Measurements from ENCODE around the gene SCRT2.

SCRT2 gene

DNA sequence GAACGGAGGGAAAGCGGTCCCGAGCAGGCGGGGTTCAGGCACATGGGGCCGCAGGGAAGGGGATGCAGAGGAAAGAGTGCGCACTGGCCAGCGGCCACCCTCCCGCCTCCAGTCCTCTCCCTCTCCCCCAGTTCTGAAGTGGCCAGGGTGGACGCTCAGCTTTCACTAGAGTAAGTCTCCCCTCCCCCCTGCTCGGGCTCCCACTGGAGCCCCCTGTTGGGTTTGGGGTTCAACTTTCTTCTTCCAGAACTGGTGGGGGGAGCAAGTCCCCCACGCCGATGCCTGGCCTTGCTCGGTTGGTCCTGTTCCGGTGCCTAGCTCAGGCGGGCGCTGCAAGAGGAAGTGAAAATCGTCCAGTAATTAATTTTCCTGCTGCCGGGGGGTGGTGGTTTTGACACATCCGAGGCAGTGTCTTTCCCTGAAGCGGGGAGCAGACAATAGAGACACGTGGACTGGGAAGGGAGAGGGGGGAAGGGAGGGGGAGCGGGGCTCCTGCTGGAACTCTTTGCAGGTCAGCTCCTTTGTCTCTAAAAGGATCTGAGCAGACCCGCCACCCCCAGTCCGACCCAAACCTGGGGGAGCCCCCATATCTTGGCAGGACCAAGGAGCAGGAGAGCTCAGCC, 824 bp upstream of the SCRT2 start:
- TF ChIP-seq, protein P1, sequence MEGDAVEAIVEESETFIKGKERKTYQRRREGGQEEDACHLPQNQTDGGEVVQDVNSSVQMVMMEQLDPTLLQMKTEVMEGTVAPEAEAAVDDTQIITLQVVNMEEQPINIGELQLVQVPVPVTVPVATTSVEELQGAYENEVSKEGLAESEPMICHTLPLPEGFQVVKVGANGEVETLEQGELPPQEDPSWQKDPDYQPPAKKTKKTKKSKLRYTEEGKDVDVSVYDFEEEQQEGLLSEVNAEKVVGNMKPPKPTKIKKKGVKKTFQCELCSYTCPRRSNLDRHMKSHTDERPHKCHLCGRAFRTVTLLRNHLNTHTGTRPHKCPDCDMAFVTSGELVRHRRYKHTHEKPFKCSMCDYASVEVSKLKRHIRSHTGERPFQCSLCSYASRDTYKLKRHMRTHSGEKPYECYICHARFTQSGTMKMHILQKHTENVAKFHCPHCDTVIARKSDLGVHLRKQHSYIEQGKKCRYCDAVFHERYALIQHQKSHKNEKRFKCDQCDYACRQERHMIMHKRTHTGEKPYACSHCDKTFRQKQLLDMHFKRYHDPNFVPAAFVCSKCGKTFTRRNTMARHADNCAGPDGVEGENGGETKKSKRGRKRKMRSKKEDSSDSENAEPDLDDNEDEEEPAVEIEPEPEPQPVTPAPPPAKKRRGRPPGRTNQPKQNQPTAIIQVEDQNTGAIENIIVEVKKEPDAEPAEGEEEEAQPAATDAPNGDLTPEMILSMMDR (IDR thresholded peaks at IDR 0.05; ENCODE audit: borderline replicate concordance, control extremely low read depth, extremely low read depth, insufficient read depth, missing control alignments) = no peak
- no peak for DNase-seq (ENCODE audit: low spot score)
- in situ Hi-C loops (cut with MboI; ENCODE audit: low sequenced_read_pairs, unreplicated experiment) = no loop called here

GRCh38 chr20:675033-675452, 559 bp downstream of the SCRT2 start:
- in situ Hi-C loops (cut with MboI; ENCODE audit: low sequenced_read_pairs, unreplicated experiment) = no loop called here
- TF ChIP-seq, protein P1 (IDR thresholded peaks at IDR 0.05; ENCODE audit: borderline replicate concordance, control extremely low read depth, extremely low read depth, insufficient read depth, missing control alignments) = no peak
- DNase-seq (ENCODE audit: low spot score) = no peak

DNA sequence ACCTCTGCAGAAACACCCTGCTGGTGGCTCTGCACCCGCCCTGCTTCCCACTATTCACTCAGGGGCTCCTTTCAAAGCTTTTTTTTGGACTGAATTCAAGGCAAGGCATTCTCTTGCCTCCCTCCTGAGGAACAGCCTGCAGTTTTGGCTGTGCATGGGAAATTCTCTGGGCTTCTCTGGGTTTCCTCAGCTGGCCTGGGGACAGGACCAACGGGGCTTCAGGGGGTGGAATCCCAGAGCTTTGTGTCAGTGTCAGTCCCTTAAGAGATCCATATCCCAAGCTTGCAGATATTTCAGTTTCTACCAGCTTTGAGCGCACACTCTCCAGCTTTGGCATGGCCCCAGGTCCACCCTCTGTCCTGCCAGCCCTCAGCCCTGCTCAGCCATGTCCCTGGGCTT, 2.0 kb downstream of the SCRT2 start:
- TF ChIP-seq, protein P1 (IDR thresholded peaks at IDR 0.05; ENCODE audit: borderline replicate concordance, control extremely low read depth, extremely low read depth, insufficient read depth, missing control alignments) = no peak
- in situ Hi-C loops (cut with MboI; ENCODE audit: low sequenced_read_pairs, unreplicated experiment) = no loop called here
- no peak for DNase-seq (ENCODE audit: low spot score)

DNA sequence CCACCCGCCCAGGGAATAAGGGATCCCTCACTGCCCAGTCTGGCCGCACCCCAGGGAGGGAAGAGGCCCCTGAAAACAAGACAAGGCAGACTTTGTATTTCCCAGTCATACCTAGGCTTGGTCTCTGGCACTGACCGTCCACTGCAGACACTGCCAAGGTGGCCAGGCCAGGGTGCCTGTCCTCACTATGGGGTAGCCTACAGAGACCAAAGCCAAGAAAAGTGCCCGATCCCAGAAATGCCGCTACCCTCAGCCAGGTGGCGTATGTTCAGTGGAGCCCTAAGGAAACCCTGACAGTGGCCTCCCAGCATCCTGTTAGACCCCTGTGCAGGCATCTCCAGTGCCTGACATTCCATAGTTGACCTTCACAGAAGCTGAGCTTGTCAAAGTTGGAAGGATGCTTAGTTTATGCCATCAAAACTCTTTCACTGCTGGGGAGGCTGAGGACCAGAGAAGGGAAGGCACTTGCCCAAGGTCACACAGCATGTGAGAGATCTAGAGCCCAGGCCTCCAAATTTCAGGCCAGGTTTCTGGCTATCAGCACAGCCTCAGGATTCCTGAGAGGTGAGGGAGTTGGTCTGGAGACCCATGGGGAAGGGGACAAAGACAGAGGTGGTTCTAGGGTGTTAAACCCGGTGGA, 2.5 kb downstream of the SCRT2 start:
- no peak for DNase-seq (ENCODE audit: low spot score)
- TF ChIP-seq, protein P1 (IDR thresholded peaks at IDR 0.05; ENCODE audit: borderline replicate concordance, control extremely low read depth, extremely low read depth, insufficient read depth, missing control alignments) = no peak
- in situ Hi-C loops (cut with MboI; ENCODE audit: low sequenced_read_pairs, unreplicated experiment) = no loop called here

- in situ Hi-C loops (cut with MboI; ENCODE audit: low sequenced_read_pairs, unreplicated experiment) = no loop called here
- no peak for DNase-seq (ENCODE audit: low spot score)
- TF ChIP-seq, protein P1 (IDR thresholded peaks at IDR 0.05; ENCODE audit: borderline replicate concordance, control extremely low read depth, extremely low read depth, insufficient read depth, missing control alignments) = no peak
These were observed 4.2 kb downstream of the SCRT2 start for GRCh38 chr20:671252-672030.

DNA sequence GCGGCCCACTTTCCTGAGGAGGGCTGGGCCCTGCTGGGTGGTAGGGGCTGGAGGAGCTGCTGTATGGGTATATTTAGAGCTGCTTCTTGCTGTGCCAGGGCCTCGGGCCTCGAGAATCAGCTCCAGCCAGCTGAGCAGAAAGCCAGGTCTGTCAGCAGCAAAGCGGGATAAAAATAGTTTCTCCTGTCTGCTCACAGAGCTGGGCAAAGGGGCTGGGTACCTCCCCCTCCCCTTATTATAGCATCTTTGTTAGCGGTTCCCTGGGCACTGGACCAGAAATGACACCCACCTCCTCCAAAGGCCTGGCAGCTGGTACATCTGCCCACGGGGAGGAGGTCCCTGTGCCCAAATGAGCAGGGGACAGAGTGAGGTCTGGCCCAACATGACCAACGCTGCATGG, 6.0 kb downstream of the SCRT2 start:
- in situ Hi-C loops (cut with MboI; ENCODE audit: low sequenced_read_pairs, unreplicated experiment) = no loop called here
- TF ChIP-seq, protein P1 (IDR thresholded peaks at IDR 0.05; ENCODE audit: borderline replicate concordance, control extremely low read depth, extremely low read depth, insufficient read depth, missing control alignments) = no peak
- no peak for DNase-seq (ENCODE audit: low spot score)
